Smooth muscle cell (in vitro differentiated cells): ENCODE data around the gene PRDM9. TPM values are rescaled to one million over a fixed set of nuclear protein-coding genes. Genes with fewer than 3 reads are reported as not detected.
"Not testable (repeated sequence)": the region's sequence is repeated elsewhere in the genome, so short reads cannot be mapped to it uniquely, and the experiment has no call there.

Experiments used
- DNase-seq: peaks from one replicate; lab custom pipeline; 2025; ENCODE audit not compliant: unreplicated experiment; lab: John Stamatoyannopoulos, UW
- H2AFZ ChIP-seq: fragments of 200-600 bp; sonication (generic); 2 replicates; pipeline ENCODE4 v1.6.0; 2016; ENCODE audit warnings: antibody characterized with exemption, low read depth, mild to moderate bottlenecking
- H3F3A ChIP-seq: fragments of 200-600 bp; sonication (generic); 2 replicates; pipeline ENCODE4 v1.6.0; 2017; ENCODE audit warnings: antibody characterized with exemption, low read depth
- H3K27ac ChIP-seq: fragments of 200-600 bp; sonication (generic); 2 replicates; pipeline ENCODE4 v1.5.1; 2016; ENCODE audit warnings: low read depth, mild to moderate bottlenecking
- H3K27me3 ChIP-seq: fragments of 200-600 bp; sonication (generic); 2 replicates; pipeline ENCODE4 v1.6.1; 2016; ENCODE audit warnings: low read depth, mild to moderate bottlenecking
- H3K36me3 ChIP-seq: fragments of 200-600 bp; sonication (generic); 2 replicates; pipeline ENCODE4 v1.5.1; 2016; ENCODE audit warnings: low read depth
- H3K4me1 ChIP-seq: fragments of 200-600 bp; sonication (generic); 2 replicates; pipeline ENCODE4 v1.5.1; 2016; ENCODE audit warnings: low read depth
- H3K4me2 ChIP-seq: fragments of 200-600 bp; sonication (generic); 2 replicates; pipeline ENCODE4 v1.6.0; 2016; ENCODE audit warnings: mild to moderate bottlenecking
- H3K4me3 ChIP-seq: fragments of 200-600 bp; sonication (generic); 2 replicates; pipeline ENCODE4 v1.5.1; 2016; ENCODE audit warnings: mild to moderate bottlenecking
- H3K79me2 ChIP-seq: fragments of 200-600 bp; sonication (generic); 2 replicates; pipeline ENCODE4 v1.6.0; 2016; ENCODE audit warnings: low read depth, mild to moderate bottlenecking
- H3K9ac ChIP-seq: fragments of 200-600 bp; sonication (generic); 2 replicates; pipeline ENCODE4 v1.6.0; 2016; ENCODE audit warnings: low read depth
- H3K9me3 ChIP-seq: fragments of 200-600 bp; sonication (generic); replicated peaks from 2 replicates; pipeline ENCODE4 v1.5.1; 2016; ENCODE audit warnings: low read depth
- H4K20me1 ChIP-seq: fragments of 200-600 bp; sonication (generic); 2 replicates; pipeline ENCODE4 v1.6.0; 2016; ENCODE audit warnings: low read depth
- WGBS: methylation state at CpG from one replicate; pipeline ENCODE4 v1.1.7; 2016; ENCODE audit warnings: low lambda C conversion rate; 5-methylcytosine and 5-hydroxymethylcytosine counted together
- polyA plus RNA-seq: library from polyadenylated mRNA; unstranded; fragments of >200 nt; fragmentation: Nextera tagmentation; extraction: Ambion mirVana; gene quantifications from 2 replicates; pipeline ENCODE4 v1.2.1, GENCODE V29; 2016
- total RNA-seq: library from RNA; depleted of rRNA; stranded (reverse); fragments of >200 nt; gene quantifications from 2 replicates; pipeline ENCODE4 v1.2.3, GENCODE V29; 2014
- TF ChIP-seq, protein P1 (sequence below): fragments of 200-600 bp; sonication (generic); IDR thresholded peaks from 2 replicates; pipeline ENCODE4 v1.5.1; 2017; ENCODE audit warnings: borderline replicate concordance, mild to moderate bottlenecking, antibody characterized with exemption; ENCODE audit not compliant: insufficient read depth, poor library complexity, severe bottlenecking

The PRDM9 gene
- total and polyA plus RNA-seq, 2 experiments from 2014 or later: not detected

DNA sequence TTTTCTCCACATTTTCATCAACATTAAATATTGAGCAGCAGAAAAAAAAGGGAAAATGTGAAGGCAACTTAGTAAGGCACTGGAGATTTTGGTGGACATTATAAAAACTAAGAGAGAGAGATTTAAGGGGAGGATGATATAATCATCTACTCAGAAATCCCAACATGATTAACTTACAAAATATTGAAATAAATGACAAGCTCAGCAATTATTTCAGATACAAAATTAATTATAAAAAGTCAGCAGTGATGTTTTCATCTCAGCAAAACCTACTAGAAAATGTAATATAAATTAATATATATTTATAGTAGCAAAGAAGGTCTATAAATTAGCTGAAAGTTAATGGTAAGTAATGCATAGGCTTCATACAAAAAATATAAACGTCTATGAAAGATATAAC, 30.8 kb upstream of the PRDM9 start:
- Histone ChIP-seq H3K9ac (no peak overlapping the region), H2AFZ (no peak overlapping the region), H3F3A (no peaks in the 10 kb centered on the region), H3K79me2 (no peaks in the 10 kb centered on the region), H3K36me3 (no peaks in the 10 kb centered on the region), H3K27ac (no peak overlapping the region), H3K27me3 (no peaks in the 10 kb centered on the region), H4K20me1 (no peaks in the 10 kb centered on the region), H3K4me2 (no peak overlapping the region), H3K4me1 (no peaks in the 10 kb centered on the region), H3K9me3 (no peaks in the 10 kb centered on the region), H3K4me3 (no peak overlapping the region)
- WGBS: 69% methylated on average over 1 of the region's 1 CpG
- TF ChIP-seq, protein P1, sequence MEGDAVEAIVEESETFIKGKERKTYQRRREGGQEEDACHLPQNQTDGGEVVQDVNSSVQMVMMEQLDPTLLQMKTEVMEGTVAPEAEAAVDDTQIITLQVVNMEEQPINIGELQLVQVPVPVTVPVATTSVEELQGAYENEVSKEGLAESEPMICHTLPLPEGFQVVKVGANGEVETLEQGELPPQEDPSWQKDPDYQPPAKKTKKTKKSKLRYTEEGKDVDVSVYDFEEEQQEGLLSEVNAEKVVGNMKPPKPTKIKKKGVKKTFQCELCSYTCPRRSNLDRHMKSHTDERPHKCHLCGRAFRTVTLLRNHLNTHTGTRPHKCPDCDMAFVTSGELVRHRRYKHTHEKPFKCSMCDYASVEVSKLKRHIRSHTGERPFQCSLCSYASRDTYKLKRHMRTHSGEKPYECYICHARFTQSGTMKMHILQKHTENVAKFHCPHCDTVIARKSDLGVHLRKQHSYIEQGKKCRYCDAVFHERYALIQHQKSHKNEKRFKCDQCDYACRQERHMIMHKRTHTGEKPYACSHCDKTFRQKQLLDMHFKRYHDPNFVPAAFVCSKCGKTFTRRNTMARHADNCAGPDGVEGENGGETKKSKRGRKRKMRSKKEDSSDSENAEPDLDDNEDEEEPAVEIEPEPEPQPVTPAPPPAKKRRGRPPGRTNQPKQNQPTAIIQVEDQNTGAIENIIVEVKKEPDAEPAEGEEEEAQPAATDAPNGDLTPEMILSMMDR: no peak
- DNase-seq: no peak

DNA sequence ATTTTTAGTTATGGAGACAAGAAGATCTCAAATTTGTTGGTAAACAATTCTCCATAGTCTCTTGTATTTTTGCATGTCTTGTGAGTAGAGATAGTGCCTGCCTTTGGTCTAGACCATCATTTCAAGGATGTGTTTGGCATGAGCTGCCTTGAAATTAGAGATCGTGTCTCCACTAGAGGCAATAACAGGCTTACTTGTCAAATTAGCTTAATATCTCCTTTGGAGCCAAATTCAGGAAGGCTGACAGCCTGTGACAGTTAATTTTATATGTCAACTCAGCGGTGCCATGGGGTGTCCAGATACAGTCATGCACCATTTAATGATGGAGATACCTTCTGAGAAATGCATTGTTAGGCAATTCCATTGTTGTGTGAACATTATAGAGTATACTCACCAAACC, 24.8 kb upstream of the PRDM9 start:
- H2AFZ ChIP-seq: no peak overlapping the region
- WGBS: 78% methylated on average over 2 of the region's 2 CpGs
- H3K9me3 ChIP-seq: no peaks in the 10 kb centered on the region
- no peaks in the 10 kb centered on the region for H3K36me3 ChIP-seq
- H3K27ac ChIP-seq: no peak overlapping the region
- no peak overlapping the region for H3K4me3 ChIP-seq
- no peak overlapping the region for H3K9ac ChIP-seq
- no peaks in the 10 kb centered on the region for H3K4me1 ChIP-seq
- no peak overlapping the region for H3K4me2 ChIP-seq
- H4K20me1 ChIP-seq: no peaks in the 10 kb centered on the region
- TF ChIP-seq, protein P1: no peak
- H3K27me3 ChIP-seq: no peaks in the 10 kb centered on the region
- no peaks in the 10 kb centered on the region for H3F3A ChIP-seq
- no peak for DNase-seq
- H3K79me2 ChIP-seq: no peaks in the 10 kb centered on the region

DNA sequence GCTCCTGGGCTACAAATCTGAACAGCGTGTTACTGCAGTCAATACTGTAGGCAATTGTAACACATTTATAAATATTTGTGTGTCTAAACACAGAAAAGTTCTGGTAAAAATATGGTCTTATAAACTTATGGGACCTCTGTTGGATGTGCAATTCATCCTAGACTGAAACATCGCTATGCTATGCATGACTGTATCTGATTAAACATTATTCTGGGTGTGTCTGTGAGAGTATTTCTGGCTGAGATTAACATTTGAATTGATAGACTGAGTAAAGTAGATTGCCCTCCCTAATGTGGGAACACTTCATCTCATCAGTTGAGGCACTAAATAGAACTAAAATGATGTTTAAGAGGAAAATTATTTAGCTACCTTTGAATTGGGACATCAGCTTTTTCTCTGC, 24.3 kb upstream of the PRDM9 start:
- H3F3A ChIP-seq: no peaks in the 10 kb centered on the region
- DNase-seq: no peak

DNA sequence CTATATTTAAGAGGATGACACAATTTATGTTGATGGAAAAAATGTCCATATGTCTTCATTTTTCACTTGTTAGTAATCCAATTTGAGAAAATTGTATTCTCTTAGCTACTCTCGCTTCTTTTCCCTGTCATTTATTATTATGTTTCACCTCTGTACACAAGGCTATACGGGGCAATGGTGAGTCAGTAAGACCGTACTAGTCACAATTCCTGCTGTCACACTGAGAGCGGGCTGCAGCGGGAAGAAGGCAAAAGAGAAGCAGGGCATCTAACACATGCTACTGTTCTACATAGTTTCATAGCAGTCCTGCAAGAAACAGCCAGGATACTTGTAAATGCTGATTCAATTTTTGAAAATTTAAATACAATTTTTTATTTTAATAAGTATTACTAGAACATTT, 23.3 kb upstream of the PRDM9 start:
- TF ChIP-seq, protein P1: no peak
- H3K27ac ChIP-seq: no peak overlapping the region
- no peaks in the 10 kb centered on the region for H3F3A ChIP-seq
- H3K9ac ChIP-seq: no peak overlapping the region
- DNase-seq: no peak
- 78% methylated on average over 5 of the region's 5 CpGs for WGBS
- H3K4me2 ChIP-seq: no peak overlapping the region
- no peaks in the 10 kb centered on the region for H3K79me2 ChIP-seq
- H3K4me1 ChIP-seq: no peaks in the 10 kb centered on the region
- H3K9me3 ChIP-seq: no peaks in the 10 kb centered on the region
- no peaks in the 10 kb centered on the region for H4K20me1 ChIP-seq
- H3K4me3 ChIP-seq: no peak overlapping the region
- H3K27me3 ChIP-seq: no peaks in the 10 kb centered on the region
- no peaks in the 10 kb centered on the region for H3K36me3 ChIP-seq
- H2AFZ ChIP-seq: no peak overlapping the region

More for the DNA sequence above, 24.3 kb upstream of the PRDM9 start:
- Histone ChIP-seq H4K20me1 (no peaks in the 10 kb centered on the region), H3K4me2 (no peak overlapping the region), H3K36me3 (no peaks in the 10 kb centered on the region), H3K9me3 (no peaks in the 10 kb centered on the region), H3K27me3 (no peaks in the 10 kb centered on the region), H2AFZ (no peak overlapping the region), H3K9ac (no peak overlapping the region), H3K4me1 (no peaks in the 10 kb centered on the region), H3K27ac (no peak overlapping the region), H3K4me3 (no peak overlapping the region), H3K79me2 (no peaks in the 10 kb centered on the region)
- 88% methylated on average over 2 of the region's 2 CpGs for WGBS
- TF ChIP-seq, protein P1: no peak

DNA sequence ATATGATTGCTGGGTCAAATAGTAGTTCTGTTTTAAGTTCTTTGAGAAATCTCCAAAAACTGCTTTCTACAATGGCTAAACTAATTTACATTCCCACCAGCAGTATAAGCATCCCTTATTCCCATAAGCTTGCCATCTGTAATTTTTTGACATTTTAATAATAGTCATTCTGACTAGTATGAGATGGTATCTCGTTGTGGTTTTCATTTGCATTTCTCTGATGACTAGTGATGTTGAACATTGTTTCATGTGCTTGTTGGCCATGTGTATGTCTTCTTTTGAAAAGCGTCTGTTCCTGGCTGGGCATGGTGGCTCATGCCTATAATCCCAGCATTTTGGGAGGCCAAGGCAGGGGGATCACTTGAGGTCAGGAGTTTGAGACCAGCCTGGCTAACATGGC, 21.2 kb upstream of the PRDM9 start:
- H3K9me3 ChIP-seq, H3K79me2 ChIP-seq, H3K27ac ChIP-seq, H3K4me3 ChIP-seq, DNase-seq, H3K36me3 ChIP-seq, H3F3A ChIP-seq, H3K4me2 ChIP-seq, H2AFZ ChIP-seq, H3K4me1 ChIP-seq, H3K27me3 ChIP-seq, H3K9ac ChIP-seq, H4K20me1 ChIP-seq: not testable (repeated sequence)
- 71% methylated on average over 2 of the region's 2 CpGs for WGBS
